Uterus (tissue), 2 donors: ENCODE measurements around the gene ZSCAN21.

Source experiments
- CTCF ChIP-seq, 4 experiments: fragments of 200-600 bp in 2 of 4; fragments of 450-650 bp in 2 of 4; sonication (generic) in 2 of 4; IDR thresholded peaks; one replicate each; pipeline ENCODE4 v1.5.1; 2016 to 2019; ENCODE audit warnings: antibody characterized with exemption in 4 of 4, mild to moderate bottlenecking in 2 of 4, moderate library complexity in 1 of 4
- POLR2A ChIP-seq, 2 donors: fragments of 450-650 bp; IDR thresholded peaks; one replicate each; pipeline ENCODE4 v1.6.1; 2016; ENCODE audit warnings: antibody characterized with exemption in 2 of 2, mild to moderate bottlenecking in 1 of 2, moderate library complexity in 1 of 2

GRCh38 chr7:100049441-100050291 is at the start of gene ZSCAN21:
- peak; percentile 20 to 32 (median 26) for TF ChIP-seq CTCF (IDR thresholded peaks at IDR 0.05)
- peak in 1 of 2 donors; percentile 78 for TF ChIP-seq POLR2A (IDR thresholded peaks at IDR 0.05)
